ENCODE data around the gene SFMBT2. TPM values are rescaled to one million over a fixed set of nuclear protein-coding genes. Genes with fewer than 3 reads are reported as not detected.
A peak's percentile ranks its signal among the peaks of the same experiment; 100 is the strongest.

SFMBT2 gene
- polyA plus RNA-seq, result 3.5 TPM
- long read RNA-seq, donor 1, result 0 reads
- long read RNA-seq, donor 2, result 0 reads
- long read RNA-seq, donor 3, result 0 reads
- long read RNA-seq, donor 4, result 0 reads
- long read RNA-seq, donor 5, result 0 reads
- long read RNA-seq, donor 6, result 0 reads
- long read RNA-seq, donor 7, result 0 reads
- long read RNA-seq, donor 8, result 0 reads
- long read RNA-seq, donor 9, result 0 reads
- long read RNA-seq, donor 10, result 0 reads
- long read RNA-seq, donor 11, result 0 reads

DNA sequence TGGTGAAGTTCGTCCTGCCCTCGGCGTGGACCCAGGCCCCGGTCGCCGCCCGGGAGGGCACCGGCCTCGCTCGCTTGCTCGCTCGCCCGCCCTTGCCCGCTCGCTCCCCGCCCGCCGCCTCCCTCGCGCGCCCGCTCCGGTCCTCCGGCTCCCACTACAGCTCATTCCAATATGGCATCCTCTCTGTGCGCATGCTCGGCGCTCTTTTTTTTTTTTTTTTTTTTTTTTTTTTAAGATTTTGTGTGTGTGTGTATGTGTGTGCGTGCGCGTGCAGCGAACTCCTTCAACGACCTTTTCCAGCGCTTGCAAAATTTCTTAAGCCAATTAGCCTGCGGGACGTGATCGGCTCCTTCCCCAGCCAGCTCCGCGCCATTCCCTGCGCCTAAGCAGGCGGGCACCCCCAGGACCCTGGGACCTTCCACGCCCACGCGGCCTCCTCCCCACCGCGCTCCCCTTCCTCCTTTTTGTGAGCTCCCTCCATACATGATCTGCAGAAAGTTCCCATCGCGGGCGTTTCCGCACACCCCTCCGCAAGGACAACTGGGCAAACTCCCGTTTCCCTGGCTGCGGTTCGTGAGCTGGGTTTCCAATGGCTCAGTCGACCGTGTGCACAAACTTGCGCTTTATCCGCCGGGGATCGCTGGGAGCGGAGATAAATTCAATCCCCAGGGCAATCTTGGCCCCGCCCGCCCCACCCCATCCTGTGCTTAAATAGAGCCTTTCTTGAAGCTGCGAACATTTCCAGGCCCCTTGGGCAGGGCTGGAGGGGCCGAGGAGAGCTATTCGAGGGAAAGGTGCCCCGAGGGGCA is at the start of gene SFMBT2:
Gene SFMBT2 (minus strand): TSS at position 173 of the 809 bp plus-strand sequence. CDS start 29,136 bp downstream, outside the sequence.
- Histone ChIP-seq H3K27ac (ENCODE audit: low read length) (no peak within 1 kb of the TSS), H3K36me3 (ENCODE audit: control insufficient read depth, insufficient read depth, low read length) (no peaks in the 10 kb centered on the region), H3K27me3 (ENCODE audit: control insufficient read depth, insufficient read depth, low read length) (peaks cover 80% of the 10 kb centered on the region), H3K4me1 (ENCODE audit: control insufficient read depth, insufficient read depth, low read length) (peaks cover 16% of the 10 kb centered on the region), H3K4me3 (ENCODE audit: low read length) (peak within 1 kb of the TSS; percentile 48), H3K9me3 (ENCODE audit: control insufficient read depth, low read depth, low read length) (peaks cover 6% of the 10 kb centered on the region)
- peak in 1 of 2 donors; percentile 54 for DNase-seq
- no CpG with 5 or more reads among the region's 66 CpGs for WGBS (ENCODE audit: insufficient coverage, low lambda C conversion rate)

DNA sequence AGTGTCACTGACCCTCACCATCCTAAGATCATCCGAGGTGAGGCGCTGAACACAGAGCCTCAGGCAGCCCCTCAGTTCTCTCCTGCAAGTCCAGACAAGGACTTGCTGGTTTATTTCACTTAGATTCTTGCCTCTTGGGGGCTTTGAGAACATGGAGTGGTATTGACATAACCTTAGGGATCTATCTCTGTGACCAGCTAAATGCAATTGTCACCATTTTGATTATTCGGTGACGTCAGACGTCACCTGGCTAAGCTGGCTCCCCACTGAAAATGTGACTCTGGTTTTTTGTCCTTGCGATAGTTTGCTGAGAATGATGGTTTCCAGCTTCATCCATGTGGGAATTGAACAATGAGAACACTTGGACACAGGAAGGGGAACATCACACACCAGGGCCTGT is 49.2 kb upstream of the SFMBT2 start:
- DNase-seq, result no peak
- Histone ChIP-seq H3K36me3 (ENCODE audit: control insufficient read depth, insufficient read depth, low read length) (no peaks in the 10 kb centered on the region), H3K27me3 (ENCODE audit: control insufficient read depth, insufficient read depth, low read length) (no peaks in the 10 kb centered on the region), H3K9me3 (ENCODE audit: control insufficient read depth, low read depth, low read length) (no peaks in the 10 kb centered on the region), H3K4me1 (ENCODE audit: control insufficient read depth, insufficient read depth, low read length) (no peaks in the 10 kb centered on the region), H3K27ac (ENCODE audit: low read length) (no peak overlapping the region), H3K4me3 (ENCODE audit: low read length) (no peak overlapping the region)
- WGBS (ENCODE audit: insufficient coverage, low lambda C conversion rate), result no CpG with 5 or more reads among the region's 6 CpGs

DNA sequence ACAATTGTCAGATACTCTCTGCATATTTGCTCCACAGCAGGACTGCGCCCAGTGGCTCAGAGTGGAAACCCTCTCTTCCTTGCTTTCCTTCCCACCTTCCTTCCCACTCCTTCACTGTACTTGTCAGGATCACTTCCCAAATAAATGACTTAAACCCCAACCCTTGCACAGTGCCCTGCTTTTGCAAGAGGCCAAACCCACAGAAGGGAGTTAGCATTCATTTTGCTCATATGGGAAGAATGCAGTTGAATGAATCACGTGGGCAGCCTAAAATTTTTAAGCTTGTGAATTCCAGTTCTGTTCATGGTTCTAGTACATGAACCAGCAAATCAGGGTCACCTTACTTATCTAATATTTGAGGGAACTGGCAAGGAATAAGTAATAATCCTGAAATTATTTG is 47.7 kb upstream of the SFMBT2 start:
- no peak for DNase-seq
- Histone ChIP-seq H3K9me3 (ENCODE audit: control insufficient read depth, low read depth, low read length) (no peaks in the 10 kb centered on the region), H3K4me1 (ENCODE audit: control insufficient read depth, insufficient read depth, low read length) (no peaks in the 10 kb centered on the region), H3K27me3 (ENCODE audit: control insufficient read depth, insufficient read depth, low read length) (no peaks in the 10 kb centered on the region), H3K27ac (ENCODE audit: low read length) (no peak overlapping the region), H3K36me3 (ENCODE audit: control insufficient read depth, insufficient read depth, low read length) (no peaks in the 10 kb centered on the region), H3K4me3 (ENCODE audit: low read length) (no peak overlapping the region)
- WGBS (ENCODE audit: insufficient coverage, low lambda C conversion rate), result no CpG with 5 or more reads among the region's 2 CpGs

DNA sequence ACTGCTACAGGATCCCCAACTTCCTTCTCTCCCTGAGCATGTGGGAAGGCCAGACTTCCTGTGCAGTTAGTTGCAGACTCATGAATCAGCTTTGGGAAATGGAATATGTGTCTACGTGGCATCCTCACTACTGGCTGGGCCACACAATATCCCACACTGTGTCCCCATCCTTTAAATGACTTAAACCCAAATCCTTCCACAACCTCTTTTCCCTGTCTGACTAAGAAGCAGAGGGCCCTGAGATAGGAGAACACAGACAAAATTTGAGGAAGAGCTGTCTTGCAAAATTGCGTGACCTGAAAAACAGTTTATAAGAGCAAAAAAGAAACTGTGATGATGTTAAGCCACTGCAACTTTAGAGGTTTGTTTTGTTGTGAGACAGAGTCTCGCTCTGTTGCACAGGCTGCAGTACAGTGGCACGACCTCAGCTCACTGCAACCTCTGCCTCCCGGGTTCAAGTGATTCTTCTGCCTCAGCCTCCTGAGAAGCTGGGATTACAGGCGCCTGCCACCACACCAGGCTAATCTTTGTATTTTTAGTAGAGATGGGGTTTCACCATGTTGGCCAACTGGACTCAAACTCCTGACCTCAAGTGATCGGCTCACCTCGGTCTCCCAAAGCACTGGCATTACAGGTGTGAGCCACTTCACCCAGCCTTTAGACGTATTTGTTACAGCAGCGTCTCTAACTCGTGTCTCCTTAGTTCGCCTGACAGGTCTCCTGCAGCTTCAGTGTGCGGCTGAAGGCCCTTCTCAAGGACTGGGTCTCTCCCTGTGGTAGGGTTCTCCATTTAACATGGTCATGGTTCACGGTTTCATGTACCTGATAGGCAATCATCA is 46.9 kb upstream of the SFMBT2 start:
- no peak for DNase-seq
- no peaks in the 10 kb centered on the region for H3K27me3 ChIP-seq (ENCODE audit: control insufficient read depth, insufficient read depth, low read length)
- H3K9me3 ChIP-seq (ENCODE audit: control insufficient read depth, low read depth, low read length), result no peaks in the 10 kb centered on the region
- H3K36me3 ChIP-seq (ENCODE audit: control insufficient read depth, insufficient read depth, low read length), result no peaks in the 10 kb centered on the region
- H3K4me3 ChIP-seq (ENCODE audit: low read length), result no peak overlapping the region
- no peaks in the 10 kb centered on the region for H3K4me1 ChIP-seq (ENCODE audit: control insufficient read depth, insufficient read depth, low read length)
- H3K27ac ChIP-seq (ENCODE audit: low read length), result no peak overlapping the region
- no CpG with 5 or more reads among the region's 14 CpGs for WGBS (ENCODE audit: insufficient coverage, low lambda C conversion rate)

DNA sequence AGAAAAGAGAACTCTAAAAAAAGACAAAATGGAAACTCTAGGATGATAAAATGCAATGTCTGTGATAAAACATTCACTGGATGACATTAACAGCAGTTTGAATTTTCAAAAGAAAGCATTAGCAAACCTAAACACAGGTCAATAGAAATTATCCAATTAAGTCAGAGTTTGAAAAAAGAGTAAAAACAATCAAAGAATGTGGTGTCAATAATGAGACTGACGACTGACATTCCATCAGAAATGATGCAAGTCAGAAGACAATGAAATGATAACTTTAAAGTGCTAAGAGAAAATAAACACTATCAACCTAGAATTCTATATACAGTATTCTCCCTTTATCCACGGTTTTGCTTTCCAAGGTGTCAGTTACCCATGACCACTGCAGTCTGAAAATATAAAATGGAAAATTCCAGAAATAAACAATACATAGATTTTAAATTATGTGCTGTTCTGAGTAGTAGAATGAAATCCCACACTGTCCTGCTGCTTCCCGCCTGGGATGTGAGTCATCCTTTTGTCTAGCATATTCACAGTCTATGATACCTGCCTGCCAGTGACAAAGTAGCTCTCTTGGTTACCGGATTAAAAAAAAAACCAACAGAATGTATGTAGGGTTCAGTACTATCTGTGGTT is 38.3 kb upstream of the SFMBT2 start:
- DNase-seq, result no peak
- no peaks in the 10 kb centered on the region for H3K9me3 ChIP-seq (ENCODE audit: control insufficient read depth, low read depth, low read length)
- no peak overlapping the region for H3K4me3 ChIP-seq (ENCODE audit: low read length)
- H3K36me3 ChIP-seq (ENCODE audit: control insufficient read depth, insufficient read depth, low read length), result no peaks in the 10 kb centered on the region
- peaks cover 3% of the 10 kb centered on the region for H3K27me3 ChIP-seq (ENCODE audit: control insufficient read depth, insufficient read depth, low read length)
- no peaks in the 10 kb centered on the region for H3K4me1 ChIP-seq (ENCODE audit: control insufficient read depth, insufficient read depth, low read length)
- no CpG with 5 or more reads among the region's 4 CpGs for WGBS (ENCODE audit: insufficient coverage, low lambda C conversion rate)
- H3K27ac ChIP-seq (ENCODE audit: low read length), result no peak overlapping the region

DNA sequence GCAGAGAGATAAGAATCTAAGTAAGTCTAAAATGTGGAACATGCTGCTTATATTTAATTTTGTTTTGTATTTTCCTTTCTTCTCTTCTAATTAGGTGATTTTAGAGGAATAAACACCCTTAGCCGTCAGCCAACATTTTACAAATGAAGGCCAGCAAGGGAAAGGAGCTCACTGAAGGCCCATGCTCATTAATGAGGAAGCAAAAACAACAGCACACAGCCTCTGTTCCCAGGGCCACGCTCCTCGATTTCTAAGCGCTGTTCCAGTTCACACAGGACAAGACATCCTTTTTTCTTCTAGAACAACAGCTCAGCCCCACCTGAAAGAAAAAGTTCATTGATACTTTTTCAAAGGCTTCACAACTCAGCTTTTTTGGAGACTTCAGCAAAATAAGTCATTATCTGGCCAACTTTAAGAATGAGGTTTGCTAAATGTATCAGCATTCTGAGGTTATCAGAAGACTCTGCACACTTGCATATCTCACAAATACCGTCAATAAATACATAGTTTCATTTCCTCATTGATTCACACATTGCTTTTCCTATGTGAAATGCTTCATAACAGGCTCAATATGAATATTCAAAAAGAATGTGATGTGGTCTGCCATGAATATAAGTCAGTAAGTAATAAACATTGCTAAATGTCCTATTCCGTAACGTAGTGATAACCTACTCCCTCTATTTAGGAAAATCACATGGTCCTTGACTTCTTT is 34.8 kb upstream of the SFMBT2 start:
- Histone ChIP-seq H3K4me1 (ENCODE audit: control insufficient read depth, insufficient read depth, low read length) (no peaks in the 10 kb centered on the region), H3K36me3 (ENCODE audit: control insufficient read depth, insufficient read depth, low read length) (no peaks in the 10 kb centered on the region), H3K4me3 (ENCODE audit: low read length) (no peak overlapping the region), H3K27ac (ENCODE audit: low read length) (no peak overlapping the region), H3K9me3 (ENCODE audit: control insufficient read depth, low read depth, low read length) (no peaks in the 10 kb centered on the region), H3K27me3 (ENCODE audit: control insufficient read depth, insufficient read depth, low read length) (peaks cover 3% of the 10 kb centered on the region)
- no peak for DNase-seq
- WGBS (ENCODE audit: insufficient coverage, low lambda C conversion rate), result 80% methylated on average over 1 of the region's 7 CpGs

DNA sequence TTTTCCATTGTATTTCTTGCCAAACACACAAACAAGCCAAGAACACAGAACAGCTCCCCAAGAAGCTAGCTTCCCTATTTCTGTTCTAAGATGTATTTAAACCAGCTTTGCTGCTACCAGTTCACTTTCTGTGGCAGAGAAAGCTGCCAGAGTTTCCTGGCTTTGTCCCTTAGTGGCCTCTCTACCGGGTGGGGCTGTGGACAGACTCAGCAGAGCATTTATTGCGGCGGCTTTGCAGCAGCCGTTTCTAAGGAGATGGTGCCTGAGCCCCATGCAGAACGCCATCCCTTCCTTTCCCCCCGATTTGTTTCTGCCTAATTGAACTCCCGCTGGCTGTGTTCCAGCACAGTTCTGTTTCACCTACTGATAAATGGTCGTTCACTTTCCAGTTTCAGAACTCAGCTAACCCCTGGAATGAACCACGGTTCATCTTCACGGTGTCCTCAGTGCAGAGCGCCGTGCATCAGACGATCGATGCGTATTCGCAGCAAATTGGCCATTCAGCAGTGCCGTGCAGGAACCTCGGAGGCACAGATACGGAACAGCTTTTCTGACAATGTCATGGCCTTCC is 33.8 kb upstream of the SFMBT2 start:
- Histone ChIP-seq H3K4me3 (ENCODE audit: low read length) (no peak overlapping the region), H3K27me3 (ENCODE audit: control insufficient read depth, insufficient read depth, low read length) (peaks cover 3% of the 10 kb centered on the region), H3K27ac (ENCODE audit: low read length) (no peak overlapping the region), H3K36me3 (ENCODE audit: control insufficient read depth, insufficient read depth, low read length) (no peaks in the 10 kb centered on the region), H3K9me3 (ENCODE audit: control insufficient read depth, low read depth, low read length) (no peaks in the 10 kb centered on the region), H3K4me1 (ENCODE audit: control insufficient read depth, insufficient read depth, low read length) (no peaks in the 10 kb centered on the region)
- WGBS (ENCODE audit: insufficient coverage, low lambda C conversion rate), result no CpG with 5 or more reads among the region's 19 CpGs
- DNase-seq, result peak in 1 of 2 donors; percentile 9

DNA sequence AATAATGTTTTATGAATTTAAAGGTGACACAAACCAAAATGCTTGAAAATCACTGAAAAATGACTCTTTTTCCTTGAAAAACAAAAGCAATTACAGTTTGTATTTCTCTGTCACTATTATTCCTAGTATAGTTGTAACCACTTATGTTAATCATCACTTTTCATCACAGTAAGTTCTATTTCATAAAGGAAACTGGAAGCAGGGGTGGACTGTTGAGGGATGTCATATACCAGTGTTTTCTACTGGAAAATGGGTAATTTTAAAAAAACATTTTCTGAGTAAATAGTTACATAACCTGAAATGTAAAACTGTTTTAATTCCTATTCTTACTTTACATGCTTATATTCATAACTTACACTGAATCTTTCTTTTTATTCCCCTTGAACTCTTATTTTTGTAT is 32.2 kb upstream of the SFMBT2 start:
- Histone ChIP-seq H3K36me3 (ENCODE audit: control insufficient read depth, insufficient read depth, low read length) (no peaks in the 10 kb centered on the region), H3K27ac (ENCODE audit: low read length) (no peak overlapping the region), H3K4me3 (ENCODE audit: low read length) (no peak overlapping the region), H3K27me3 (ENCODE audit: control insufficient read depth, insufficient read depth, low read length) (peaks cover 3% of the 10 kb centered on the region), H3K9me3 (ENCODE audit: control insufficient read depth, low read depth, low read length) (no peaks in the 10 kb centered on the region), H3K4me1 (ENCODE audit: control insufficient read depth, insufficient read depth, low read length) (no peaks in the 10 kb centered on the region)
- DNase-seq, result no peak

DNA sequence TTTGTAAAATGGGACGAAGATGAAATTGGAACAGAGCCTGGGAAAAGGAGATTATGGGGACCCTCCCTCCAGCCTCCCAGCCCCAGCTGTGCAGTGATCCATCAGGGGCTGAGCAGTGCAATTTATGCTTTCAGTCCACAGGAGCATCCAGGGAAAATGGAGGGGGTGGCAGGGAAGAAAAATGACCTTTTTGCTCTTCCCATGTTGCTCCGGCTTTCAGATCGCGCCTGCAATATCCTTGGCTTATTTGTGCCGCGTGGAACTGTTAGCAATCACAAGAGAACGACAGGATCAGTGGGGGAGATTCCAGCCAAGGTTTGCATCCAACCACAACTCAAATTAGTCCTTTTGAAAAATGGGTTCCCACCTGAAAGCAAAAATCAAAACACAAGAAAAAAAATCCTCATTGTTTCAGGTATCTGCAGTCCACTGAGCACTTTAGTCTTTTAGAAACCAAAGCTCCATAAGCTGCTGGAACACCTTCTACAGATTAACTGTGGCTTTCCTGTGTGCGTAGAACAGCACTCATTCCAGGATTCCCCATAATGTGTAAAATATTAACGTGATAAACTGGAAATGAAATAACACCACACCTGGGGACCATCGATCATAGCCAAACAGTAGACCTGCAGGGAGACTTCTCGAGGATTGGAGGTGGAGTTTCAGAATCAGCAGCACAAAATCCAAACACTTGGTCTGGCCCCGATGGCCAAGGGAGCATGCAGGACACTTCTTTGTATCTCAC is 30.7 kb upstream of the SFMBT2 start:
- no peak overlapping the region for H3K27ac ChIP-seq (ENCODE audit: low read length)
- H3K9me3 ChIP-seq (ENCODE audit: control insufficient read depth, low read depth, low read length), result no peaks in the 10 kb centered on the region
- H3K4me3 ChIP-seq (ENCODE audit: low read length), result no peak overlapping the region
- H3K4me1 ChIP-seq (ENCODE audit: control insufficient read depth, insufficient read depth, low read length), result no peaks in the 10 kb centered on the region
- DNase-seq, result no peak
- H3K27me3 ChIP-seq (ENCODE audit: control insufficient read depth, insufficient read depth, low read length), result peaks cover 3% of the 10 kb centered on the region
- no peaks in the 10 kb centered on the region for H3K36me3 ChIP-seq (ENCODE audit: control insufficient read depth, insufficient read depth, low read length)
- WGBS (ENCODE audit: insufficient coverage, low lambda C conversion rate), result no CpG with 5 or more reads among the region's 12 CpGs
